Mammary epithelial cell (primary cell): ENCODE results near the gene ART1.

Experiments used
- EZH2 ChIP-seq: IDR thresholded peaks from 2 replicates; pipeline ENCODE4 v1.6.1; 2012; ENCODE audit warnings: low read length, inconsistent platforms, borderline replicate concordance
- TF ChIP-seq, protein P1 (sequence below), 2 donors: IDR thresholded peaks in 1 of 2; conservative IDR thresholded peaks in 1 of 2; 2 replicates each; pipeline ENCODE4 v1.5.1; 2011 to 2012; ENCODE audit warnings: inconsistent platforms in 2 of 2, low read length in 2 of 2, mild to moderate bottlenecking in 2 of 2, control low read depth in 1 of 2, low read depth in 1 of 2; ENCODE audit not compliant: insufficient read depth in 1 of 2; ENCODE audit errors: extremely low read depth in 1 of 2

DNA sequence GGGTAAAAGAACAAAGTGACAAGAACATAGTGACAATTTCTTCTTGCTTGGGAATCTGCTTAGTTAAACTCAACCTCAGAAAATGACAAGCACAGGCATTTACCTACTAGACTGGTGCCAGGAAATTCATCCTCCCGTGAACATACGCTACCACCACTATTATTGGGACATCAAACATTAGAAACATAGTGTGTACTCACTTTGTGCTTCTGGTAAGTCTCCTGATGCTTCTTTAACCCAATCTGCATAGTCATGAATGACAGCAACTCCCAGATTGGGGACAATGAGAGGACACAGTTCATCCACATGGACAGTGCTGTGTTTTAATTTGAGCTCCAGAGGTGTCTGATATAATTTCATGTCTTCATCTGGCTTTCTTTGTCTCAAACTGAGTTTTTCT, 55.5 kb downstream of the ART1 start:
- no peak for TF ChIP-seq EZH2
- TF ChIP-seq, protein P1, sequence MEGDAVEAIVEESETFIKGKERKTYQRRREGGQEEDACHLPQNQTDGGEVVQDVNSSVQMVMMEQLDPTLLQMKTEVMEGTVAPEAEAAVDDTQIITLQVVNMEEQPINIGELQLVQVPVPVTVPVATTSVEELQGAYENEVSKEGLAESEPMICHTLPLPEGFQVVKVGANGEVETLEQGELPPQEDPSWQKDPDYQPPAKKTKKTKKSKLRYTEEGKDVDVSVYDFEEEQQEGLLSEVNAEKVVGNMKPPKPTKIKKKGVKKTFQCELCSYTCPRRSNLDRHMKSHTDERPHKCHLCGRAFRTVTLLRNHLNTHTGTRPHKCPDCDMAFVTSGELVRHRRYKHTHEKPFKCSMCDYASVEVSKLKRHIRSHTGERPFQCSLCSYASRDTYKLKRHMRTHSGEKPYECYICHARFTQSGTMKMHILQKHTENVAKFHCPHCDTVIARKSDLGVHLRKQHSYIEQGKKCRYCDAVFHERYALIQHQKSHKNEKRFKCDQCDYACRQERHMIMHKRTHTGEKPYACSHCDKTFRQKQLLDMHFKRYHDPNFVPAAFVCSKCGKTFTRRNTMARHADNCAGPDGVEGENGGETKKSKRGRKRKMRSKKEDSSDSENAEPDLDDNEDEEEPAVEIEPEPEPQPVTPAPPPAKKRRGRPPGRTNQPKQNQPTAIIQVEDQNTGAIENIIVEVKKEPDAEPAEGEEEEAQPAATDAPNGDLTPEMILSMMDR (conservative IDR thresholded peaks at IDR 0.05 in 1 of 2, IDR thresholded peaks at IDR 0.05 in 1 of 2; ENCODE audit: extremely low read depth in 1 of 2, insufficient read depth in 1 of 2, low read depth in 1 of 2, low read length in 2 of 2): no peak
